ENCODE data around the gene TMIGD2.
A peak's percentile ranks its signal among the peaks of the same experiment; 100 is the strongest.
"Not testable (repeated sequence)": the region's sequence is repeated elsewhere in the genome, so short reads cannot be mapped to it uniquely, and the experiment has no call there.

The TMIGD2 gene, protein sequence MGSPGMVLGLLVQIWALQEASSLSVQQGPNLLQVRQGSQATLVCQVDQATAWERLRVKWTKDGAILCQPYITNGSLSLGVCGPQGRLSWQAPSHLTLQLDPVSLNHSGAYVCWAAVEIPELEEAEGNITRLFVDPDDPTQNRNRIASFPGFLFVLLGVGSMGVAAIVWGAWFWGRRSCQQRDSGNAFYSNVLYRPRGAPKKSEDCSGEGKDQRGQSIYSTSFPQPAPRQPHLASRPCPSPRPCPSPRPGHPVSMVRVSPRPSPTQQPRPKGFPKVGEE

DNA sequence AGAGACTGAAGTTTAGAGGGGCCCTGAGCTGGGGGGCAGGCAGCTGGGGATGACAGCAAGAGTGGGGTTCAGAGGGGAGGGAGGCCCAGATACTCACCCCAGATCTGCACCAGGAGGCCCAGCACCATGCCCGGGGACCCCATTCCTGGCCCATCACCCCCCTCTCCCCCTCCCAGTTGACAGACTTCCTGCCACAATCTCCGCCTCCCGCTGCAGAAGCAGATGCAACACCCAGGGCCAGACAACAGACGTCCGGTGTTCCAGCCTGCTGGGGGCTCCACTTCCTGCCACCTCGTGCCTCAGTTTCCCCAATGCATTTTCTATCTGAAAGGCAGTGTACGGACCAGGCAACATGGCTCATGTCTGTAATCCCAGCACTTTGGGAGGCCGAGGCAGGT lies at the start of gene TMIGD2:
Gene TMIGD2 (minus strand): TSS at position 147 of the 398 bp plus-strand sequence. CDS start 4 bp downstream, at position 143.
- no peak for DNase-seq

DNA sequence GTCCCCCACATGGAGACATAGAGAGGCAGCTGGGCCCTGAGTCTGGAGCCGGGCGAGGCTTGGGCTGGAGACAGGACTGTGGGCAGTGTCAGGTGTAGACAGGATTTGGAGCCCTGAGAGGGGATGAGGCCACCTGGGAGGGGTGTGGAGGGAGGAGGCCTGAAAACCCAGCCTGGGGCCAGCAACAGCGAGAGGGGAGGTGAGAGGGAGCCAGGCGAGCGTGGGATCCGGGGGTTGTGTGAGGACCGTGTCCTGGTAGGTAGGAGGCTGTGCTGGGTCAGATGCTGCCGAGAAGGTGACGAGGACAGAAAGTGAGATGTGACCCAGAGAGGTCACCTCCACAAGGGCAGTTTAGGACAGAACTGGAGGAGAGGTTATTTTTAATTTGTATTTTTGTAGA lies 48.5 kb upstream of the TMIGD2 start:
- DNase-seq: no peak

DNA sequence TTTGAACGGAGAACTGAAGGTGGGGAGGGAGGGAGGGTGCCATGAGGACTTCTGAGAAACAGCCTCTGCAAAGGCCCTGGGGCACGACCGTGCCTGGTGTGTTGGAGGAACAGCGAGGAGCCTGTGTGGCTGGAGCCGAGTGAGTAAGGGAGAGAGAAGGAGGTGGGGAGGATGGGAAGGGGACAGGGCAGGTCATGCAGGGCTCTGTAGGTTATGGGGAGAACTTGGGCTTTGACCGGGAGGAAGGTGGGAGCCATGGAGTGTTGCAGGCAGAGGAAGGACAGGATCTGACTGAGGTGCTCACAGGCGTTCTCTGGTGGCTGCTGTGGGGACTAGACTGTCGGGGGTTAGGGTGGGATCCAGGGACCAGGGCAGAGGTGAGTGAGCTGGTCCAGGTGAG lies 47.9 kb upstream of the TMIGD2 start:
- DNase-seq: no peak

DNA sequence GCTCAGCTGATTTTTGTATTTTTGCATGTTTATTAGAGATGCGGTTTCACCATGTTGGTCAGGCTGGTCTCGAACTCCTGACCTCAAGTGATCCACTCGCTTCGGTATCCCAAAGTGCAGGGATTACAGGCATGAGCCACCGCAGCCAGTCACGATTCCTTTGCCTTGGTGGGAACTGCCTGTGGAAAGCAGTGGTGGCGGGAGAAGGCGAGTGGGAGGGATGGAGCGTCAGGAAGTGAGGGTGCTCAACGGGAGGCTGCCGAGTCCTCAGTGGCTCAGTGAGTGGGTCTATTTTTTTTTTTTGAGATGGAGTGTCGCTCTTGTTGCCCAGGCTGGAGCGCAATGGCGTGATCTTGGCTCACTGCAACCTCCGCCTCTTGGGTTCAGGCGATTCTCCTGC lies 47.0 kb upstream of the TMIGD2 start:
- not testable (repeated sequence) for DNase-seq

DNA sequence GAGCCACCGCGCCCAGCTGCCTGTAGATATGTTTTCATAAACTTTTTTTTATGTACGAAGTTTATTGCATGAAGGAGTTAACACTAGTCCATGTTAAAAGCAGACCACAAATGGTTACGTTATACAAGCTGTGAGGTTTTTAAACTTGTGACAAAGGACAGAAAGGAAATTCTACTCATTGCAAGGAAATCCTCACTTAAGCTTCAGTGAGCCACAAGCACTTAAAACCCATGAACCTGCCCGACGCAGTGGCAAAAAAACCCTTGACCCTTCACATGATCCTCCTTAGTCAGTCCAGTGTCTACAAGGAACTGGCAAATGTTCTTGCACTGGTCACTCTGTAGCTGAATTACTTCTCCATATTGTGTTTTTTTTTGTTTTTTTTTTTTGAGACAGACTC lies 45.3 kb upstream of the TMIGD2 start:
- no peak for DNase-seq

DNA sequence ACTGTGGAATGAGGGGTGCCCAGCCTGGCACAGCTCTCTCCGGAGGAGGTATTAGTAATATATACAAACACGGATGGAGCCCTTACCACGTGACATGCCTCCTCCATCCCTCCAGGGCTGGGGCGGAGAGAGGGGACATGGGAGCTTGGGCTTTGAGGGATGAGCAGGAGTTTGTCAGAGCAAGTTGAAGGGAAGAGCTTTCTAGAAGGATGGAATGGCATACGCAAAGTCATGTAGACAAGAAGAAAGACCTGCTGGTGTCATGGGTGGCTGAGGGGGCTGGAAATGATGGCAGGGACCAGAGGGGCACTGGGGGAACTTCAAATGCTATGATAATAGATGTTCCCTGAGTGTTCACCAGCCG lies 43.8 kb upstream of the TMIGD2 start:
- no peak for DNase-seq

DNA sequence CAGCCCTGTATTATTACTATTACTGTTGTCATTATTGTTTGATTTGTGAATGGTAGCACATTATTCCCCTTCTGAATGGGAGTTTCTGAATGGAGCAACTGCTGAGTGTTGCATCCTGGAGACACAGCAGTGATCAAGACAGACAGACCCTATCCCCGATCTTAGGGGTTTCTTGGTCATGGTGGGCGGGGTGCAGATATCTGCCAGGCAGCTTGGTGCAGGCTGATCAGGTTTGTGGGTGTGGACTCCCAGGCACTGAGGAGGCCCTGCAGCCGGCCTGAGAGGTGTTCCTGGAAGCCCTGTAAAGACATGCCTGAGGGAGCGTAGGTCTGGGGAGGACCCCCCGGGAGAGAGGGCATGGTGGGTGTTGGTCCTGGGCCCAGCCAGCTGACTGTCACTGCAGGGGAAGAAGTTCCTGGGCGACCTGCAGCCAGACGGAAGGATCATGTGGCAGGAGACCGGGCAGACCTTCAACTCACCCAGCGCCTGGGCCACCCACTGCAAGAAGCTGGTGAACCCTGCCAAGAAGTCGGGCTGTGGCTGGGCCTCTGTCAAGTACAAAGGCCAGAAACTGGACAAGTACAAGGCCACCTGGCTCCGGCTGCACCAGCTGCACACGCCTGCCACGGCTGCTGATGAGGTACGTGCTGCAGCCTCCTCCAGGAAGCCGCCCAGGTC lies 43.3 kb upstream of the TMIGD2 start:
- no peak for DNase-seq

DNA sequence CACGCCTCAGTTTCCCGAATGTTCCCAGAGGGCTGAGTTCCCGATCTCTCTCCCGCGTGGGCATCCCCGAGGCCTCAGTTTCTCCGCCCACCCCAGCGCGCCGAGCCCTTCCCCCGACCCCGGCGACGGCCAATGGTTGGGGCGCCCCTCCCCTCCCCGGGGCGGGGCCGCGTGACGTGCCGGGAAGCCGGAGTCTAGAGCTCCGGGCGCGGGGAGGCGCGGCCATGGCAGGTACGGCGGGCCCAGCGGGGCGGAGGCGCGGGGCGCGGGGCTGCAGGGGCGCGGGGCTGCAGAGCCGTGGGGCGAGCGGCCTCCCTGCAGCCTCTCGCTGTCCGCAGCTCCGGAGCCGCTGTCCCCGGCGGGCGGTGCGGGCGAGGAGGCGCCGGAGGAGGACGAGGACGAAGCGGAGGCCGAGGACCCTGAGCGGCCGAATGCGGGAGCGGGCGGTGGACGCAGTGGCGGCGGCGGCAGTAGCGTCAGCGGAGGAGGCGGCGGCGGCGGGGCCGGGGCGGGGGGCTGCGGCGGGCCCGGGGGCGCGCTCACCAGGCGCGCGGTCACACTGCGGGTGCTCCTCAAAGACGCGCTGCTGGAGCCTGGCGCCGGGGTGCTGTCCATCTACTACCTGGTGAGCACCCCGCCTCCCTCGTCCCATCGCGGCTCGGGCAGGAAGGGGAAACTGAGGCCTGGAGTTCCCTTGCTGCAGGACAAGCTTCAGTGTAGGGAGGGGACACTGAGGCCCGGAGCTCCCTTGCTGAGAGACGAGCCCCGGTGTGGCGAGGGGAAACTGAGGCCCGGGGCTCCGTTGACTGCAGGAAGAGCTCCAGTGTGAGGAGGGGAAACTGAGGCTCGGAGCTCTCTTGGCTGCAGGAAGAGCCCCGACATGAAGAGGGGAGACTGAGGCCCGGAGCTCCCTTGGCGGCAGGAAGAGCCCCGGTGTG lies 41.5 kb upstream of the TMIGD2 start, which contains the start of gene MPND:
Gene MPND (plus strand): TSS at position 193 of the 938 bp plus-strand sequence. CDS start 32 bp downstream, at position 225.
- DNase-seq: peak; percentile 84 to 89

DNA sequence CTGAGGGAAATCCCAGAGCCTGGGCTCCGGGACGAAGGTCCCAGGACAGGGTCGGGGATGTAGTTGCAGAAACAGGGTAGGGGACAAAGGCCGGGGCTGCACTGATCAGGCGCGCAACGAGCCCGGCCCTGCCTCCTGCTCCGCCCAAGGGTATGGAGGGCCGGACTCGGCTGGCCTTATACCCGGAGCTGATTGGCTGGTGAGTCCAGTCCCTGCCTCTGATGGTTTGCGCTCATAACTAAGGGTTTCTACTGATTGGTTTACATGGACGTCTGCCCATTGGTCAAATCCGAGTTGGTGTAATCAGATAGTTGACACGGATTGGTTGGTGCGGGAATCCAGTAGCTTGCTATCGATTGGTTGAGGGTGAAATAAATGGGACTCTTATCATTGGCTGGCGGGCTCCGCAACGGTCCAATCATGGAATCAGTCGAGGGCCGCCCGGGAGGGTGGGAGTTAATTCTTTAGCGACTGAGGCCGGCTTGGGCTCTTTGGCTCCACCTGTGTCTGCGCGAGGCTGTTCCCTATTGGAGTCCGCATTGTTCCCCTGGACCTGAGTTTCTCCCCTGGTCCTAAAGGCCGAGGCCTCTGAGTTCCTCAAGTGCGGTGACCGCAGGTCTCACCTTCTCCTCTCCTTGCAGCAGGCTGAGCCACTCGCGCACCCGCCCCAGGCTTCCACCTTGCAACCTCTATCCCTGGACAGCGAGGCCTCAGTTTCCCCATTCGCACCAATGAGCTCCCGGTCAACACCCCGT lies 40.6 kb upstream of the TMIGD2 start:
- DNase-seq: peak; percentile 96

DNA sequence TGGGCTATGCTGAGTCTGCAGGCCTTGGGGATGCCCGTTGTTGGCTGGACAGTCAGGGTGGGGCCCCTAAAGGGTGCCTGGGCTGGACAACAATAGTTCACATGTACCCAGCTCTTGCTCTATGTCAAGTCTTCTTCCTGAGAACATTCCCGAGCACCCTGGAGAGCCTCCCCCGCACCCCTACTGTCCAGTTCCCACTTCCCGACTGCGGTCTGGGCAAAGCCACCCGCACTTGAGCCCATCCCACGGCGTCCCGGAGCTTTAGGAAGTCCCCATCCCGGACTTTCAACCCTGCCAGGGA lies 40.1 kb upstream of the TMIGD2 start:
- DNase-seq: no peak

DNA sequence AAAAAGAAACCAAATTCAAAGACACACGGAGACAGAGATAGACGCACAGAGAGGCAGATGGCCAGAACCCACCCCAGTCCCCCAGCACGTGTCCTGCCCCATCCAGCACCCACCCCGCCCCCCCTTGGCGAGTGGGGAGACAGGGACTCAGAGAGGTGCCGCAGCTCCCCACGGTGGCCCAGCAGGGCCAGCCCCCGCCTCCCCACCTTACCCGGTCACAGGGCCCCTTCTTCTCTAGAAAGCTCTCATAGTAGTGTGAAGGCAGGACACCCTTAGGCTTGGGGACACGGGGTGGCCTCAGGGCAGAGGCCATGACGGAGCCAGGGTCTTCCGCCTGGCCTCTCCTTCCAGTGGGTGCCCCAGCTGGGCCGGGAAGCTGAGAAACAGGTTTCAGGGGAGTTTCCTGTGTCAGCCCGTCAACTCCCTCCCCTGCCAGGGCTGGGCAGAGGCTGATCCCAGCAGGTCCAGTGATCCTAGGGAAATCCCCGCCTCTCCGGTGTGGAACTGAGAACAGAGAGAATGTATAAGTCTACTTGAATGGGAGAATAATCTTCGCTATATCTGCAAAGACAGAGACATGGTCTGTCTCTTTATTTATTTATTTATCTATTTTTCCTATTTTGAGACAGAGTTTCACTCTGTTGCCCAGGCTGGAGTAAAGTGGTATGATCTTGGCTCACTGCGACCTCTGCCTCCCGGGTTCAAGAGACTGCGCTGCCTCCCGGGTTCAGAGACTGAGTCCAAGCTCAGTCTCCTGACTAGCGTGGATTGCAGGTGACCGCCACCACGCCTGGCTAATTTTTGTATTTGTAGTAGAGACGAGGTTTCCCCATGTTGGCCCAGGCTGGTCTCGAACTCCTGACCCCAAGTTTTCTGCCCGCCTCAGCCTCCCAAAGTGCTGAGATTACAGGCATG lies 36.5 kb upstream of the TMIGD2 start, which contains the start of gene STAP2:
Gene STAP2 (minus strand): TSS at position 387 of the 915 bp plus-strand sequence. CDS start 74 bp downstream, at position 313.
- DNase-seq: no peak

DNA sequence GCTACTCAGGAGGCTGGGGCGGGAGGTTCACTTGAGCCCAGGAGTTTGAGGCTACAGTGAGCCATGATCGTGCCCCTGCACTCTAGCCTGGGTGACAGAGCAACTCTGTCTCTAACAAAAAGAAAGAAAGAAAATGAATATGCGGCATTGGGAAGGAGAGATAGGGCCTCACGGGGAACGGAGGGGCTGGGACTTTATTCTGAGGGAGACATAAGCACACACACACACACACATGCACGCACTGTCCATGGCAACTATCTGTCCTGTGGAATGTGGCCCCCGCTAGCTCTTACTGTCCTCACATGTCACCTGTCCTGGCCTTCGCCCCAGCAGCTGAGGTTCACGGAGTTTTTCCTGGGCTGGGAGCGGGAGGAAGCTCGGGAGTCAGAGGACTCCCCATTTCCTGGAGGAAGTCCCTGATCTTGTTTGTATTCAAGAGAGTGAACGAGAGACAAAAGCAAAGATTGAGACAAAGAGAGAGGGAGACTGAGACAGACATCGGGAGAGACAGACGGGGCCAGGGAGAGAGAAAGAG lies 35.8 kb upstream of the TMIGD2 start:
- DNase-seq: no peak

DNA sequence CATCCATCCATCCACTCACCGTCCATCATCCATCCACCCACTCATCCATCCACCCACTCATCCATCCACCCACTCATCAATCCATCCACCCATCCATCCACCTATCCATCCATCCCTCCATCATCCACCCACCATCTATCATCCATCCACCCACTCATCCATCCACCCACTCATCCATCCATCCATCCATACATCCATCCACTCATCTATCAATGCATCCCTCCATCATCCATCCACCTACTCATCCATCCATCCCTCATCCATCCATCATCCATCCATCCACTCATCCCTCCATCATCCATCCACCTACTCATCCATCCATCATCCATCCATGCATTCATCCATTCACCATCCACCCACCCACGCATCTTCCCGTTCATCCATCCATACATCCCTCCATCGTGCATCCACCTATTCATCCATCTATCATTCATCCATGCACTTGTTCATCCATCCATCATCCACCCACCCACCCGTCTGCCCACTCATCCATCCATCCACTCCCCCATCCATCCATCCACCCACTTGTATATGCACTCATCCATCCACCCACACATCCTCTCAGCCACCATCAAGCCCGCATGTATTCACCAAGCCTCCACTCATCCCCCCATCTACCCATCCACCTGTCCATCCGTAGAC lies 32.9 kb upstream of the TMIGD2 start:
- DNase-seq: no peak

DNA sequence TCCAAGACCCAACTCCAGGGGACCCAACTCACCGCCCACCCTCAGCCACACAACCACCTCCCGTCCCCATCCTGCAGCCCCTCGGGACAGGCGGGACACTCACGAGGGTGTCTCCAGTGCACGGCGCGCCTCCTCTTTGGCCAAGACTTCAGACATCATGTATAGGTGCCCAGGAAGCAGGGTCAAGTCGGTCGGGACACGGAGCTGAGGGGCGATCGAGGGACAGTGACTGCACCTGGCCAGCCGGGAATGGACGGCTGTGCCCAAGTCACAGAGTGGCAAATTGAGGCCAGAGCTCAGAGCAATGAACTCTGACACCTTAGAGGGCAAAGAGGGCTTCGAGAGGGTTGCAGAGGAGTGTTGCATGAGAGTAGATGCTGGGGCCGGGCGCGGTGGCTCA lies 27.7 kb upstream of the TMIGD2 start:
- DNase-seq: no peak

DNA sequence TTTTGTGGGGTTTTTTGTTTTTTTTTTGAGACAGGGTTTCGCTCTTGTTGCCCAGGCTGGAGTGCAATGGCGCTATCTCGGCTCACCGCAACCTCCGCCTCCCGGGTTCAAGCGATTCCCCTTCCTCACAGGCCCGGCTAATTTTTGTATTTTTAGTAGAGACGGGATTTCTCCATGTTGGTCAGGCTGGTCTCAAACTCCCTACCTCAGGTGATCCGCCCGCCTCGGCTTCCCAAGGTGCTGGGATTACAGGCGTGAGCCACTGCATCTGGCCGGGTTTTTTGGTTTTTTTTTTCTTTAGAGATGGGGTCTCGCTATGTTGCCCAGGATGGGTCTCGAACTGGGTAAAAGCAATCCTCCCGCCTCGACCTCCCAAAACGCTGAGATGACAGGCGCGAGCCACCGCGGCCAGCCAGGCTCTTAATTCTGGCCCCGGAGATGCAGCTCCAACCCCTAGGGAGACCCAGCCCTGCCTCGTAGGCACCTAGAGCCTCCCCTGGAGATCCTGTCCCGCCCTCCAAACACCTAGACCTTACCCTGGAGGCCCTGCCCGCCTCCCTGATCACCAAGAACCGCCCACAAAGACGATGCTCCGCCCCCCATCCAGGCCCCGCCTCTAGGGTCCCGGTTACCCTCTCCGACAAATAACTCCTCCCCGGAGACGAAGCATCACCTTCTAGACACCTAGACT lies 26.9 kb upstream of the TMIGD2 start:
- not testable (repeated sequence) for DNase-seq

DNA sequence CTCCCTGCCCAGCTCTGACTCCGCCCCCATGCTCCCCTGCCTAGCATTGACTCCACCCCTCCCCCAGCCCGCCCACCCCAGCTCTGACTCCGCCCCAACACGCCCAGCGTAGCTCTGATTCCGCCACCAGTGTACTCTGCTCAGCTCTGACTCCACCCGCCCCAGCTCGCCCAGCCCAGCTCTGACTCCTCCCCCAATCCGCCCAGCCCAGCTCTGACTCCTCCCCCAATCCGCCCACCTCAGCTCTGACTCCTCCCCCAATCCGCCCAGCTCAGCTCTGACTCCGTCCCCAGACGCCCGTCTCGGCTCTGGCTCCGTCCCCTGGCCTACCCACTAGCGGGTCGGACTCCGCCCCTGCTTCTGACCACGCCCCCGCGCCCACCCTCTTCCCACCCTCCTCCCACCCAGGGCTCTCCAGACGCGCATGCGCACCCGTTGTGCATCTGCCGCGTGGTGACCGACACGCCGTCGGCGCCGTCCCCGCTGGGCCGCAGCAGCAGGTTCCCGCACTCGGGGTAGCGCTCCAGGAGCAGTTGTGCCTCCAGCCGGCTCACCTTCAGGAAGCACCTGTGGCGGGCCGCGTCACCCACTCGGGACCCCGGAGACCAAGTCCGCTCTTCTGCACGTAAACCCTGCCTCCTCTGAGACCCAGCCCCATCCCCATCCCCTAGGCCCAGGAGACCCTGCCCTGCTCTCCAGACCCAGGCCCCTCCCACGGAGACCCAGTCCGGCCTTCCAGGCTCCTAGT lies 26.2 kb upstream of the TMIGD2 start:
- DNase-seq: peak; percentile 84

DNA sequence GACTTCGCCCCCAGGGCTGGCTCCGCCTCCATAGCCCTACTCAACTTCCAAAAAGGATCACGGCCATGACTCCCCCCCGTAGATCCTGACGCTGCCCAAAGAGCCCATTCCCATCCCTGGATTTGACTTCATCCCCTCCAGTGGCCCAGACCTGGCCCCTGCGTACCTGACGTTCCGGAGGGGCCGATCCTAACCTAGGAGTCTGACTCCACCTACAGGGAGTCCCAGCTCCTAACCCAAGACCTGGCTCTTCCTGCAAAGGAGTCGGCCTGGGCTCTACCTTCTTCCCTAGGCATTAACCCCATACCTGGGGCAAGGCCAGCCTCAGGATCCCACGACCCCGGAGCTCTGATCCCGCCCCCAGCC lies 25.7 kb upstream of the TMIGD2 start:
- no peak for DNase-seq

DNA sequence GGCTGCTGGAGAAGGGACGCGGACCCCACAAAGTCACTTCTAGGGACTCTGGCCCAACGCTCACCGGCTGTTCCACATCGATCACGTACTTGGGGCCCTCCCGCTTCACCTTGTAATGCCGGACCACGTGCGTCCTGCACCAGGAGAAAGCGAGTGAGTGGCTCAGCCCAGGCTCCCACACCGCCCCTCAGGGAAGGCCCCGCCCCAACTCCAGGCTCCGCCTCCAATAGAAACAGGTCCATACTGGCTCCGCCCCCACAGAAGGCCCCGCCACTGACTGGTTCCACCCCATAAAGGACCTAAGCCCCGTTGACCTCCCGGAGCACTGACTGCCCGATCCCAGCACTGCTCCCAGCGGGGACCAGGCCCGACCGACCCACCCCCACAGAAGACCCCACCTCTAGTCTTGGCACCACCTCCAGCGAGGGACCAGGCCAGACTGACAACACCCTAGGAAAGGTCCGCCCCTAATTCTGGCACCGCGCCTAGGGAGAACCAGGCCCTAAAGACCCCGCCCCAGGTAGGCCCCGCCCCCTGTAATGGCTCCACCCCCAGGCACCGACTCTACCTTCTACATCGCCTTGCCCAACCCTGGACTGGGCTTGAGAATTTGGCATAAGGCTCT lies 25.2 kb upstream of the TMIGD2 start:
- DNase-seq: peak; percentile 47 to 55

DNA sequence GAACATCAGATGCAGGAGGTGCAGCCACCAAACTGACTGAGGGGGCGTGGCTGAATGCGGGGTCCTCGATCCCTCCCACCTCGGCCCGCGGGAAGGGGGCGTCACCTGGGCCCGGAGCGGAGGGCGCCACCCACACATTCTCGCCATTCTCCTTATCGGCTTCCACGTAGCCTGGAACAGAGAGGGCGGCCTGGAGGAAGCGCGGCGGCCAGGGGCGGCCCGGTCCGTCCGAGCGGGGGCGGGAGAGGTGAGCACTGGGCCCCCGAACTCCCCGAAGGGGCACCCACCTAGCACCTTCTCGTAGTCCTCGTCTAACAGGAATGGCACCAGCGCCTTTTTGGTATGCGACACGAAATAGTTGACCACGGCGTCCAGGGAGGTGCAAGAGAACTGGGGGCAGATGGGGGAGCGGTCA lies 24.7 kb upstream of the TMIGD2 start:
- no peak for DNase-seq

Data from NCI-H187 (cell line).